IMR-90 (cell line): ENCODE results near the gene OXER1. TPM values are rescaled to one million over a fixed set of nuclear protein-coding genes. Genes with fewer than 3 reads are reported as not detected.

ENCODE experiments used
- ATAC-seq: fragments of 200-7000 bp; cut with Tn5 transposase; 2 replicates; pipeline ENCODE4 v1.9.1; 2020; ENCODE audit warnings: low read depth, mild to moderate bottlenecking, moderate library complexity
- BruUV-seq: library from RNA; stranded (reverse); fragments of 400-500 nt; replicated peaks from 2 replicates; lab custom pipeline; 2021; lab: Mats Ljungman, UMichigan
- CTCF ChIA-PET: fragments of 300-600 bp; formaldehyde crosslinking; extraction: SDS; loops from one replicate; lab custom pipeline; 2021; ENCODE audit warnings: antibody characterized with exemption; lab: Yijun Ruan, JAX
- POLR2A ChIA-PET: fragments of 300-600 bp; sonication (Branson Sonifier 250); formaldehyde crosslinking; loops from one replicate; lab custom pipeline; 2022; ENCODE audit warnings: antibody characterized with exemption; ENCODE audit not compliant: unreplicated experiment; lab: Charles Lee
- DNase-seq: peaks from one replicate; pipeline ENCODE4 v3.0.0; 2013
- H2AFZ ChIP-seq: replicated peaks from 2 replicates; pipeline ENCODE3; 2013; ENCODE audit warnings: low read length, mild to moderate bottlenecking; ENCODE audit not compliant: poor library complexity
- H2AK5ac ChIP-seq: 2 replicates; pipeline ENCODE4 v1.6.1; 2013; ENCODE audit warnings: low read depth, low read length, inconsistent platforms
- H2AK9ac ChIP-seq: replicated peaks from 2 replicates; pipeline ENCODE3; 2013; ENCODE audit warnings: mild to moderate bottlenecking, low read depth, low read length, moderate library complexity; ENCODE audit not compliant: poor library complexity
- H2BK120ac ChIP-seq: 2 replicates; pipeline ENCODE4 v1.6.1; 2013; ENCODE audit warnings: low read depth, low read length, inconsistent platforms
- H2BK15ac ChIP-seq: 3 replicates; pipeline ENCODE4 v1.6.1; 2013; ENCODE audit warnings: low read depth, low read length, inconsistent platforms
- H2BK20ac ChIP-seq: 2 replicates; pipeline ENCODE4 v1.6.1; 2013; ENCODE audit warnings: low read depth, mild to moderate bottlenecking, inconsistent platforms, low read length, moderate library complexity
- H2BK5ac ChIP-seq: 2 replicates; pipeline ENCODE4 v1.6.1; 2013; ENCODE audit warnings: mild to moderate bottlenecking, low read depth, low read length, inconsistent platforms; ENCODE audit not compliant: poor library complexity, severe bottlenecking
- H3K14ac ChIP-seq: replicated peaks from 2 replicates; pipeline ENCODE4 v1.6.1; 2013; ENCODE audit warnings: low read depth, low read length, inconsistent platforms
- H3K18ac ChIP-seq: 2 replicates; pipeline ENCODE4 v1.6.1; 2013; ENCODE audit warnings: low read depth, low read length, control low read depth
- H3K23ac ChIP-seq: 2 replicates; pipeline ENCODE4 v1.6.1; 2013; ENCODE audit warnings: low read depth, low read length, inconsistent platforms
- H3K27ac ChIP-seq: 2 replicates; pipeline ENCODE4 v1.5.1; 2013; ENCODE audit warnings: mild to moderate bottlenecking, control low read depth, low read length; ENCODE audit not compliant: insufficient read depth
- H3K27me3 ChIP-seq: 2 replicates; pipeline ENCODE4 v1.6.1; 2013; ENCODE audit warnings: low read length; ENCODE audit not compliant: control insufficient read depth, insufficient read depth
- H3K36me3 ChIP-seq: 2 replicates; pipeline ENCODE4 v1.6.1; 2013; ENCODE audit warnings: low read length, mixed read lengths; ENCODE audit not compliant: control insufficient read depth, insufficient read depth
- H3K4ac ChIP-seq: 2 replicates; pipeline ENCODE4 v1.6.1; 2013; ENCODE audit warnings: low read depth, low read length, inconsistent platforms
- H3K4me1 ChIP-seq: 2 replicates; pipeline ENCODE4 v1.6.1; 2013; ENCODE audit warnings: low read length, mixed read lengths; ENCODE audit not compliant: control insufficient read depth, insufficient read depth
- H3K4me2 ChIP-seq: 2 replicates; pipeline ENCODE4 v1.6.1; 2013; ENCODE audit warnings: low read depth, mild to moderate bottlenecking, control low read depth, low read length, moderate library complexity
- H3K4me3 ChIP-seq: 2 replicates; pipeline ENCODE4 v1.5.1; 2013; ENCODE audit warnings: low read depth, mild to moderate bottlenecking, control low read depth, low read length, moderate library complexity; ENCODE audit not compliant: insufficient read depth
- H3K56ac ChIP-seq: 2 replicates; pipeline ENCODE4 v1.6.1; 2013; ENCODE audit warnings: low read length, inconsistent platforms; ENCODE audit not compliant: insufficient read depth; ENCODE audit errors: extremely low read depth
- H3K79me1 ChIP-seq, 2 experiments: 2 replicates each; pipeline ENCODE4 v1.6.1; 2013; ENCODE audit warnings: low read length in 2 of 2, inconsistent platforms in 1 of 2, low read depth in 1 of 2
- H3K9ac ChIP-seq: 2 replicates; pipeline ENCODE4 v1.6.1; 2013; ENCODE audit warnings: low read depth, low read length, control low read depth
- H3K9me1 ChIP-seq: 2 replicates; pipeline ENCODE4 v1.6.1; 2013; ENCODE audit warnings: low read length, inconsistent platforms; ENCODE audit not compliant: insufficient read depth
- H3K9me3 ChIP-seq: 2 replicates; pipeline ENCODE4 v1.6.1; 2013; ENCODE audit warnings: low read length; ENCODE audit not compliant: control insufficient read depth, insufficient read depth
- H4K20me1 ChIP-seq: 2 replicates; pipeline ENCODE4 v1.6.1; 2013; ENCODE audit warnings: low read length, inconsistent platforms; ENCODE audit not compliant: insufficient read depth
- H4K5ac ChIP-seq: 2 replicates; pipeline ENCODE4 v1.6.1; 2013; ENCODE audit warnings: mild to moderate bottlenecking, low read depth, low read length, control low read depth
- H4K8ac ChIP-seq, 2 experiments: 2 replicates each; pipeline ENCODE4 v1.6.1; 2013; ENCODE audit warnings: low read depth in 2 of 2, low read length in 2 of 2, control low read depth in 1 of 2, inconsistent platforms in 1 of 2
- H4K91ac ChIP-seq: 2 replicates; pipeline ENCODE4 v1.6.1; 2013; ENCODE audit warnings: low read depth, low read length, inconsistent platforms; ENCODE audit not compliant: insufficient read depth
- BHLHE40 ChIP-seq: fragments of 150-350 bp; IDR thresholded peaks from 2 replicates; pipeline ENCODE4 v1.6.1; 2016; ENCODE audit warnings: mild to moderate bottlenecking, low read depth, low read length
- ELK1 ChIP-seq: fragments of 150-350 bp; IDR thresholded peaks from 2 replicates; pipeline ENCODE4 v1.6.1; 2016; ENCODE audit warnings: low read depth, mild to moderate bottlenecking, low read length, moderate library complexity, borderline replicate concordance
- MAFK ChIP-seq: IDR thresholded peaks from 2 replicates; pipeline ENCODE4 v1.6.1; 2012; ENCODE audit warnings: low read depth, low read length, improper control_type of control experiment
- MAZ ChIP-seq: IDR thresholded peaks from 2 replicates; pipeline ENCODE4 v1.6.1; 2012; ENCODE audit warnings: low read depth, mild to moderate bottlenecking, low read length, improper control_type of control experiment, moderate library complexity, borderline replicate concordance
- MXI1 ChIP-seq: IDR thresholded peaks from 2 replicates; pipeline ENCODE4 v1.6.1; 2012; ENCODE audit warnings: low read depth, mild to moderate bottlenecking, low read length, moderate library complexity, borderline replicate concordance
- NFE2L2 ChIP-seq: fragments of 150-350 bp; IDR thresholded peaks from 2 replicates; pipeline ENCODE4 v1.6.1; 2016; ENCODE audit warnings: low read depth, mild to moderate bottlenecking, low read length
- POLR2A ChIP-seq: IDR thresholded peaks from 2 replicates; pipeline ENCODE4 v1.6.1; 2012; ENCODE audit warnings: mild to moderate bottlenecking, low read depth, low read length
- SMC3 ChIP-seq: fragments of 150-350 bp; IDR thresholded peaks from 2 replicates; pipeline ENCODE4 v1.6.1; 2016; ENCODE audit warnings: low read depth, mild to moderate bottlenecking, antibody characterized with exemption, low read length, moderate library complexity
- WGBS, 2 experiments: methylation state at CpG; one replicate each; pipeline versions ENCODE4 v1.1.5 to v1.1.7; 2013; ENCODE audit warnings: missing lambda C conversion rate in 2 of 2; ENCODE audit not compliant: insufficient read length in 1 of 2; ENCODE audit errors: extremely low coverage in 2 of 2; 5-methylcytosine and 5-hydroxymethylcytosine counted together
- dilution Hi-C: fragments of 300-500 bp; cut with HindIII; formaldehyde crosslinking; loops from one replicate; pipeline ENCODE4 v1.14.3; 2018; ENCODE audit warnings: low sequenced_read_pairs; ENCODE audit not compliant: unreplicated experiment
- in situ Hi-C: fragments of 300-500 bp; cut with MboI; formaldehyde crosslinking; loops from 3 replicates; pipeline ENCODE4 v1.14.3; 2019; ENCODE audit warnings: low sequenced_read_pairs, inconsistent platforms, mixed read lengths
- intact Hi-C: fragments of 100-400 bp; cut with micrococcal nuclease; formaldehyde crosslinking; loops from 2 replicates; pipeline ENCODE4 v1.10.0; 2022
- polyA plus RNA-seq, 3 experiments: library from polyadenylated mRNA; depleted of rRNA; stranded (reverse); fragments of >200 nt; gene quantifications; 2 replicates each; pipeline ENCODE4 v1.2.3, GENCODE V29; 2012; ENCODE audit warnings: low replicate concordance in 1 of 3
- total RNA-seq: library from RNA; depleted of rRNA; stranded (reverse); fragments of >200 nt; gene quantifications from 2 replicates; pipeline ENCODE4 v1.2.3, GENCODE V29; 2012

Gene OXER1
- total and polyA plus RNA-seq, 2 of the 4 experiments (the other 2 are of a cell fraction): not detected

DNA sequence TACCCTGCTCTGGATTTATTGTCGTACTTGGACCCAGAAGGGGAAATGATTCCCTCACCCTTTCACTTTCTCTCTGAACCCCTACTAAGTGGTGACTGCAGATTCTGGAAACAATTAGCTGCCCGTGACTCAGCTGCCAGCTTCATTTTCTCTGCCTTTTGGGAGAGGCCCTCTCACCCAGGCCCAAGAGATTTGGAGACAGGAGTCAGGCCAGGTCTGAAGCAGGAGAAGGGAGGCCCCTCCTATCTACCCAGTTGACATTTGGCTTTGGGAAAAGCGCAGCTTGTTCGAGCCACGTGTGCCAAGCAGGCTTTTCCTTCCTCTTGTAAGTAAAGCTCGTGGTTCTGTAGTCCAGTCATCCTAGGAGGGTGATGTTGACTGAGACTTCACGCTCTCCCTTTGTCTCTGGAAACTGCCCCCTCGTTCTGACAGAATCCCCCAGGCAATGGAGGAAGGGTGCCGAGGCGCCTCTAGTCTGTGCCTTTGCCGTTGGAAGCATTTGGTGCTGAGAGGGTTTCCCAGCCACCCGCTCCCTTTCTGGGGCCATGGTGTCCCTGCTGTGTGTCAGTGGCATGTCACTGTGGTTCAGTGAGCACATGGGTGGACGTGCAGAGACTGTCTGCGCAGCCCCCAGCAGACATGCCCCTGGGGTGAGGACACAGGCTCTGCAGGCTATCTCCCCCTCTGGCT is 8.6 kb downstream of the OXER1 start:
- H3K4me1 ChIP-seq: no peaks in the 10 kb centered on the region
- H2AK9ac ChIP-seq: no peak overlapping the region
- H2AFZ ChIP-seq: no peak overlapping the region
- no peak overlapping the region for H3K27ac ChIP-seq
- peaks cover 3% of the 10 kb centered on the region; the same call in 1 of the 2 replicates for H3K36me3 ChIP-seq
- H3K4me2 ChIP-seq: no peak overlapping the region
- no peak overlapping the region for H2BK20ac ChIP-seq
- no peak overlapping the region for H3K18ac ChIP-seq
- H4K5ac ChIP-seq: no peak overlapping the region
- no peak overlapping the region for H2BK15ac ChIP-seq
- H3K9ac ChIP-seq: no peak overlapping the region
- H3K23ac ChIP-seq: no peak overlapping the region
- intact Hi-C loops (no loop called here), dilution Hi-C loops (no loop called here), in situ Hi-C loops (no loop called here)
- TF ChIP-seq MAFK (no peak), BHLHE40 (no peak), MXI1 (no peak), ELK1 (no peak), SMC3 (no peak), POLR2A (no peak), NFE2L2 (no peak), MAZ (no peak)
- no peak overlapping the region for H2AK5ac ChIP-seq
- no peak overlapping the region for H3K4ac ChIP-seq
- peaks cover 6% of the 10 kb centered on the region; the same call in 1 of the 2 replicates for H3K9me1 ChIP-seq
- no peaks in the 10 kb centered on the region for H3K79me1 ChIP-seq
- H3K27me3 ChIP-seq: no peaks in the 10 kb centered on the region
- H3K14ac ChIP-seq: no peak overlapping the region
- no peak overlapping the region for H3K56ac ChIP-seq
- CTCF ChIA-PET: no interaction called here
- BruUV-seq: no TSS peak
- WGBS, 2 experiments: no CpG with 5 or more reads among the region's 14 CpGs
- no peak overlapping the region for H4K91ac ChIP-seq
- no peak overlapping the region for H3K4me3 ChIP-seq
- POLR2A ChIA-PET: no interaction called here
- H4K20me1 ChIP-seq: no peaks in the 10 kb centered on the region
- no peak overlapping the region for H2BK120ac ChIP-seq
- no peak for DNase-seq
- ATAC-seq: no peak
- no peaks in the 10 kb centered on the region for H3K9me3 ChIP-seq
- H2BK5ac ChIP-seq: no peak overlapping the region
- H4K8ac ChIP-seq: no peak overlapping the region
